Spleen (tissue), 7 donors: Measurements from ENCODE around the gene MYO16.

Source experiments
- POLR2AphosphoS5 ChIP-seq, 3 donors: sonication (generic); formaldehyde crosslinking; IDR thresholded peaks; one replicate each; pipeline ENCODE4 v1.5.1; 2017; ENCODE audit warnings: antibody characterized with exemption in 3 of 3
- TF ChIP-seq, protein P1 (sequence below), 11 experiments: fragments of 200-600 bp in 7 of 11; fragments of 450-650 bp in 4 of 11; sonication (generic) in 4 of 11; IDR thresholded peaks in 8 of 11; conservative IDR thresholded peaks in 3 of 11; 1 replicate in 7 of 11; 2 replicates in 4 of 11; pipeline versions ENCODE4 v1.4.0 to v1.8.0; 2016 to 2021; ENCODE audit warnings: antibody characterized with exemption in 11 of 11, inconsistent platforms in 4 of 11, mild to moderate bottlenecking in 1 of 11
- donor health status: DM: no; HTN: no; CAD: no; lungs with moderate emphysema.
- donor health status: DM: no; HTN: no; CAD: no.
- donor health status: DM: no; HTN: no; CAD: no.

DNA sequence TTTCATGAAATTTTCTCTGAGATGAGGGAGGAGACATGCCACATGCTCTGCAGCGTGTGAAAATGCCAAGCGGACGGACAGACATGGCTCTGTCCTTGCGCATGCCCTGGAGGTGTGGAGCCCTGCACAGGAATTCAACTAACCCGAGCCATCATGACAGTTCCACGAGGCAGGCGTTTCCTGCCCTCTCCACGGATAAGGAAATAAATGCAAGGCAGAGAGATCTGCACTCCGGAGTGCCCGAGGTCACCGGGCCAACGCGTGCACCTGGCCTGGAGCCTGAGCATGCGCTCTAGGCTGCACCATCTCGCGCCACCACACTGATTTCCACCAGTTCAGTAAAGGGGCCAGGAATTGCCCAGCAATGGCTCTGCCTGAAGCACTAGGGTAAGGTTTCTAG, 298.2 kb downstream of the MYO16 start:
- TF ChIP-seq, protein P1, sequence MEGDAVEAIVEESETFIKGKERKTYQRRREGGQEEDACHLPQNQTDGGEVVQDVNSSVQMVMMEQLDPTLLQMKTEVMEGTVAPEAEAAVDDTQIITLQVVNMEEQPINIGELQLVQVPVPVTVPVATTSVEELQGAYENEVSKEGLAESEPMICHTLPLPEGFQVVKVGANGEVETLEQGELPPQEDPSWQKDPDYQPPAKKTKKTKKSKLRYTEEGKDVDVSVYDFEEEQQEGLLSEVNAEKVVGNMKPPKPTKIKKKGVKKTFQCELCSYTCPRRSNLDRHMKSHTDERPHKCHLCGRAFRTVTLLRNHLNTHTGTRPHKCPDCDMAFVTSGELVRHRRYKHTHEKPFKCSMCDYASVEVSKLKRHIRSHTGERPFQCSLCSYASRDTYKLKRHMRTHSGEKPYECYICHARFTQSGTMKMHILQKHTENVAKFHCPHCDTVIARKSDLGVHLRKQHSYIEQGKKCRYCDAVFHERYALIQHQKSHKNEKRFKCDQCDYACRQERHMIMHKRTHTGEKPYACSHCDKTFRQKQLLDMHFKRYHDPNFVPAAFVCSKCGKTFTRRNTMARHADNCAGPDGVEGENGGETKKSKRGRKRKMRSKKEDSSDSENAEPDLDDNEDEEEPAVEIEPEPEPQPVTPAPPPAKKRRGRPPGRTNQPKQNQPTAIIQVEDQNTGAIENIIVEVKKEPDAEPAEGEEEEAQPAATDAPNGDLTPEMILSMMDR (IDR thresholded peaks at IDR 0.05 in 8 of 11, conservative IDR thresholded peaks at IDR 0.05 in 3 of 11): no peak
- no peak for TF ChIP-seq POLR2AphosphoS5 (IDR thresholded peaks at IDR 0.05)
